HepG2 (cell line): ENCODE data around the gene DHTKD1. TPM values are rescaled to one million over a fixed set of nuclear protein-coding genes. Genes with fewer than 3 reads are reported as not detected.

Experiments
- ATAC-seq: fragments of 200-7000 bp; cut with Tn5 transposase; 3 replicates; pipeline ENCODE4 v1.9.1; 2020; ENCODE audit warnings: mild to moderate bottlenecking, moderate library complexity
- BruUV-seq: library from RNA; stranded (reverse); fragments of 400-500 nt; replicated peaks from 2 replicates; lab custom pipeline; 2021; lab: Mats Ljungman, UMichigan
- CTCF ChIA-PET: fragments of 300-600 bp; formaldehyde crosslinking; extraction: SDS; loops from one replicate; lab custom pipeline; 2021; ENCODE audit warnings: low total read pairs, inconsistent platforms, low intra/inter-chr PET ratio; lab: Yijun Ruan, JAX
- POLR2A ChIA-PET: fragments of 350-600 bp; sonication (Branson Sonifier 250); formaldehyde crosslinking; loops from one replicate; lab custom pipeline; 2020; ENCODE audit warnings: antibody characterized with exemption, inconsistent platforms; lab: Yijun Ruan, JAX
- DNase-seq: peaks from one replicate; pipeline ENCODE4 v3.0.0-alpha.2; 2015; ENCODE audit warnings: low spot score
- FAIRE-seq: peaks from 3 replicates; lab custom pipeline; 2011; peaks lifted over from hg19 to GRCh38; lab: Jason Lieb, UNC
- H2AFZ ChIP-seq: one replicate; pipeline ENCODE4 v1.6.1; 2011; ENCODE audit warnings: low read length, inconsistent platforms
- H3K27ac ChIP-seq: fragments of 300-600 bp; 3 replicates; pipeline ENCODE4 v1.8.0; 2011; ENCODE audit warnings: mixed run types, mild to moderate bottlenecking, mixed read lengths, low read length, inconsistent platforms; ENCODE audit not compliant: insufficient read depth; ENCODE audit errors: extremely low read length
- H3K27me3 ChIP-seq, 2 experiments: fragments of 200-600 bp in 1 of 2; 2 replicates in 1 of 2; 3 replicates in 1 of 2; pipeline versions ENCODE4 v1.6.0 to v1.8.0; 2011; ENCODE audit warnings: low read length in 2 of 2, mild to moderate bottlenecking in 2 of 2, moderate library complexity in 2 of 2, inconsistent platforms in 1 of 2; ENCODE audit not compliant: insufficient read depth in 2 of 2, control insufficient read depth in 1 of 2
- H3K36me3 ChIP-seq, 2 experiments: fragments of 200-600 bp in 1 of 2; replicated peaks in 1 of 2; 2 replicates in 1 of 2; 3 replicates in 1 of 2; pipeline versions ENCODE4 v1.5.1 to v1.8.0; 2011; ENCODE audit warnings: low read length in 2 of 2, inconsistent platforms in 1 of 2; ENCODE audit not compliant: insufficient read depth in 2 of 2, control insufficient read depth in 1 of 2
- H3K4me1 ChIP-seq: 2 replicates; pipeline ENCODE4 v1.5.1; 2012; ENCODE audit warnings: low read length, inconsistent platforms; ENCODE audit not compliant: insufficient read depth
- H3K4me2 ChIP-seq: 2 replicates; pipeline ENCODE4 v1.6.0; 2011; ENCODE audit warnings: low read depth, low read length, inconsistent platforms
- H3K4me3 ChIP-seq, 3 experiments: fragments of 200-600 bp in 1 of 3; sonication (generic), shearing (Covaris generic) in 1 of 3; replicated peaks in 1 of 3; 2 replicates each; pipeline ENCODE4 v1.5.1; 2011 to 2016; ENCODE audit warnings: low read length in 3 of 3, inconsistent platforms in 2 of 3, low read depth in 2 of 3, mild to moderate bottlenecking in 2 of 3, control low read depth in 1 of 3, mixed read lengths in 1 of 3; ENCODE audit not compliant: insufficient read depth in 1 of 3
- H3K79me2 ChIP-seq: one replicate; pipeline ENCODE4 v1.6.1; 2011; ENCODE audit warnings: low read length, inconsistent platforms; ENCODE audit not compliant: insufficient read depth
- H3K9ac ChIP-seq: 2 replicates; pipeline ENCODE4 v1.6.0; 2011; ENCODE audit warnings: mild to moderate bottlenecking, low read depth, low read length, inconsistent platforms; ENCODE audit not compliant: insufficient read depth
- H3K9me3 ChIP-seq: 2 replicates; pipeline ENCODE4 v1.5.1; 2012; ENCODE audit warnings: mild to moderate bottlenecking, low read length
- H4K20me1 ChIP-seq: 2 replicates; pipeline ENCODE4 v1.6.0; 2011; ENCODE audit warnings: inconsistent platforms, mild to moderate bottlenecking, low read length, moderate library complexity; ENCODE audit not compliant: insufficient read depth
- FOXP1 ChIP-seq, 2 experiments: fragments of 450-650 bp in 1 of 2; IDR thresholded peaks; 2 replicates each; pipeline ENCODE4 v1.6.1; 2017 to 2018; ENCODE audit warnings: antibody characterized with exemption in 1 of 2
- NR2F1 ChIP-seq, 2 experiments: fragments of 450-650 bp in 1 of 2; formaldehyde crosslinking in 1 of 2; IDR thresholded peaks; 2 replicates each; pipeline versions ENCODE4 v1.5.0 to v1.6.1; 2016 to 2020; ENCODE audit warnings: mild to moderate bottlenecking in 1 of 2, missing compliant biosample characterization in 1 of 2, missing genetic modification reagents in 1 of 2, moderate library complexity in 1 of 2
- SRF ChIP-seq: IDR thresholded peaks from 2 replicates; pipeline ENCODE4 v1.6.1; 2011; ENCODE audit warnings: mild to moderate bottlenecking, low read depth, low read length, moderate library complexity
- ZBTB42 ChIP-seq: sonication (generic); formaldehyde crosslinking; IDR thresholded peaks from 2 replicates; pipeline ENCODE4 v1.5.0; 2020; ENCODE audit warnings: mild to moderate bottlenecking, missing genetic modification reagents
- ZNF326 ChIP-seq: sonication (generic); formaldehyde crosslinking; IDR thresholded peaks from 2 replicates; pipeline ENCODE4 v1.4.0; 2020; ENCODE audit warnings: missing genetic modification reagents, borderline replicate concordance
- ZNF414 ChIP-seq: sonication (generic); formaldehyde crosslinking; IDR thresholded peaks from 2 replicates; pipeline ENCODE4 v1.5.0; 2020; ENCODE audit warnings: missing genetic modification reagents
- ZNF629 ChIP-seq: sonication (generic); formaldehyde crosslinking; conservative IDR thresholded peaks from 2 replicates; pipeline ENCODE4 v1.5.0; 2020; ENCODE audit warnings: missing genetic modification reagents
- WGBS: methylation state at CpG from one replicate; pipeline ENCODE4 v1.1.6; 2017; ENCODE audit warnings: low lambda C conversion rate; 5-methylcytosine and 5-hydroxymethylcytosine counted together
- in situ Hi-C: cut with HindIII; loops from 2 replicates; pipeline ENCODE4 v1.10.0; 2017; ENCODE audit warnings: low pct_unique_long_range_greater_than_20kb; ENCODE audit not compliant: extremely low pct_ligation_motif_present
- intact Hi-C: fragments of 100-400 bp; cut with micrococcal nuclease; formaldehyde crosslinking; loops from one replicate; pipeline ENCODE4 v1.10.0; 2022; ENCODE audit not compliant: unreplicated experiment
- polyA plus RNA-seq, 8 experiments: library from polyadenylated mRNA; depleted of rRNA in 3 of 8; stranded (reverse) in 7 of 8; unstranded in 1 of 8; fragments of >200 nt; fragmentation: Illumina TruSeq in 4 of 8; extraction: Trizol in 4 of 8; gene quantifications; 2 replicates each; pipeline versions ENCODE4 v1.2.1 to v1.2.3, GENCODE V29; 2011 to 2016; ENCODE audit warnings: low read depth in 4 of 8, missing spikeins in 1 of 8, mixed read lengths in 1 of 8; ENCODE audit not compliant: insufficient read depth in 1 of 8
- total RNA-seq, 5 experiments: library from RNA; depleted of rRNA; stranded (reverse); fragments of >200 nt; fragmentation: Illumina TruSeq; extraction: Trizol; gene quantifications; 2 replicates each; pipeline ENCODE4 v1.2.3, GENCODE V29; 2016; ENCODE audit warnings: low read depth in 1 of 5
- TF ChIP-seq, protein P1 (sequence below): conservative IDR thresholded peaks from 2 replicates; pipeline ENCODE4 v1.6.1; 2018; ENCODE audit warnings: missing genetic modification reagents

DHTKD1 gene
- total and polyA plus RNA-seq, 2 of the 13 experiments (the other 11 are each of a cell fraction or from before 2014, with no cell fraction given) = 9.6 to 14.1 TPM

DNA sequence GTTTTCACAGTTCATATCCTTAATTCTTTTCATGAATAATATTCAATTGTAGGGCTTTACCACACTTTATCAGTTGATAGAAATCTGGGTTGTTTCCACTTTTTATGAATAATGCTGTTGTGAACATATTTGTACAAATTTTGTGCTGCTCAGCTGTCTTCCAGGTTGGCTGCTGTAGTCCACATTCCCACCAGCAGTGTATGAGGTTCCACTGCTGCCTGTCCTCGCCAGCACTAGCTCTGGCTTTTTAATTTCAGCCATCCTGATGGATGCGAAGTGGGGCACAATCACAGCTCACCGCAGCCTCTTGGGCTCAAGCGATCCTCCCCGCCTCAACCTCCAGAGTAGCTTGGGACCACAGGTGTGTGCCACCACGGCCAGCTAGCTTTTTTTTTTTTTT is 94.2 kb downstream of the DHTKD1 start:
- no peaks in the 10 kb centered on the region for H3K4me1 ChIP-seq
- no peak overlapping the region for H3K27ac ChIP-seq
- H4K20me1 ChIP-seq = no peaks in the 10 kb centered on the region
- no peak for TF ChIP-seq NR2F1 (CRISPR knock-in tag; IDR thresholded peaks at IDR 0.05)
- TF ChIP-seq ZNF414 (CRISPR knock-in tag) = no peak
- TF ChIP-seq, protein P1, sequence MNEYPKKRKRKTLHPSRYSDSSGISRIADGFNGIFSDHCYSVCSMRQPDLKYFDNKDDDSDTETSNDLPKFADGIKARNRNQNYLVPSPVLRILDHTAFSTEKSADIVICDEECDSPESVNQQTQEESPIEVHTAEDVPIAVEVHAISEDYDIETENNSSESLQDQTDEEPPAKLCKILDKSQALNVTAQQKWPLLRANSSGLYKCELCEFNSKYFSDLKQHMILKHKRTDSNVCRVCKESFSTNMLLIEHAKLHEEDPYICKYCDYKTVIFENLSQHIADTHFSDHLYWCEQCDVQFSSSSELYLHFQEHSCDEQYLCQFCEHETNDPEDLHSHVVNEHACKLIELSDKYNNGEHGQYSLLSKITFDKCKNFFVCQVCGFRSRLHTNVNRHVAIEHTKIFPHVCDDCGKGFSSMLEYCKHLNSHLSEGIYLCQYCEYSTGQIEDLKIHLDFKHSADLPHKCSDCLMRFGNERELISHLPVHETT (CRISPR knock-in tag) = no peak
- no peak for TF ChIP-seq FOXP1 (IDR thresholded peaks at IDR 0.05)
- TF ChIP-seq FOXP1 (CRISPR knock-in tag; IDR thresholded peaks at IDR 0.05) = no peak
- no peak for TF ChIP-seq ZNF629
- no peak for TF ChIP-seq ZNF326 (CRISPR knock-in tag)
- no peak for TF ChIP-seq ZBTB42 (CRISPR knock-in tag)
- TF ChIP-seq SRF = no peak
- no peak for DNase-seq
- no peak overlapping the region for H3K4me3 ChIP-seq
- H3K27me3 ChIP-seq = no peaks in the 10 kb centered on the region
- ChIA-PET POLR2A (no interaction called here), CTCF (no interaction called here)
- peak; percentile 44; the same call in 2 of the 3 replicates for ATAC-seq
- H3K4me2 ChIP-seq = no peak overlapping the region
- no peak overlapping the region for H3K9ac ChIP-seq
- no peaks in the 10 kb centered on the region for H3K9me3 ChIP-seq
- no peaks in the 10 kb centered on the region for H3K79me2 ChIP-seq
- FAIRE-seq = no peak
- no peak overlapping the region for H2AFZ ChIP-seq
- H3K36me3 ChIP-seq = peaks cover 7 to 43% of the 10 kb centered on the region in 2 experiments; a peak in 4 of 5 replicates
- in situ Hi-C loops (no loop called here), intact Hi-C loops (no loop called here)
- 96% methylated on average over 6 of the region's 6 CpGs for WGBS
- BruUV-seq = no TSS peak
